HFFc6 (cell line): ENCODE measurements around the gene TTC6. TPM values are rescaled to one million over a fixed set of nuclear protein-coding genes. Genes with fewer than 3 reads are reported as not detected.

ENCODE experiments used
- DNase-seq: peaks from one replicate; pipeline ENCODE4 v3.0.0-alpha.2; 2018
- H3K27ac Mint-ChIP-seq: 2 replicates; pipeline ENCODE4 v1.8.0; 2020; ENCODE audit warnings: mild to moderate bottlenecking, mixed read lengths
- H3K27me3 Mint-ChIP-seq: 2 replicates; pipeline ENCODE4 v1.8.0; 2021; ENCODE audit warnings: mild to moderate bottlenecking, moderate library complexity, mixed read lengths; ENCODE audit not compliant: insufficient read depth
- H3K36me3 Mint-ChIP-seq: 2 replicates; pipeline ENCODE4 v1.8.0; 2021; ENCODE audit warnings: low read depth, mixed read lengths
- H3K4me1 Mint-ChIP-seq: 2 replicates; pipeline ENCODE4 v1.8.0; 2020; ENCODE audit warnings: low read depth, mixed read lengths
- H3K4me3 Mint-ChIP-seq: 2 replicates; pipeline ENCODE4 v1.8.0; 2020; ENCODE audit warnings: mild to moderate bottlenecking, moderate library complexity, mixed read lengths
- H3K9me3 Mint-ChIP-seq: 2 replicates; pipeline ENCODE4 v1.8.0; 2020; ENCODE audit warnings: mild to moderate bottlenecking, mixed read lengths
- total RNA-seq, 6 experiments: library from RNA; stranded (reverse); fragmentation: NEBNext Ultra II Directional; extraction: Animal tissue kit (Norgen Biotek cat#: 25700); gene quantifications; 2 replicates in 1 of 6; 3 replicates in 5 of 6; pipeline ENCODE4 v1.2.3, GENCODE V29; 2021
- TF ChIP-seq, protein P1 (sequence below): fragments of 200-600 bp; sonication (generic); IDR thresholded peaks from 2 replicates; pipeline ENCODE4 v1.5.0; 2021; ENCODE audit warnings: antibody characterized with exemption, mild to moderate bottlenecking

Gene TTC6
- total RNA-seq, 6 experiments from 2014 or later = 0.38 to 1.2 (median 0.62) TPM; not detected in 2

DNA sequence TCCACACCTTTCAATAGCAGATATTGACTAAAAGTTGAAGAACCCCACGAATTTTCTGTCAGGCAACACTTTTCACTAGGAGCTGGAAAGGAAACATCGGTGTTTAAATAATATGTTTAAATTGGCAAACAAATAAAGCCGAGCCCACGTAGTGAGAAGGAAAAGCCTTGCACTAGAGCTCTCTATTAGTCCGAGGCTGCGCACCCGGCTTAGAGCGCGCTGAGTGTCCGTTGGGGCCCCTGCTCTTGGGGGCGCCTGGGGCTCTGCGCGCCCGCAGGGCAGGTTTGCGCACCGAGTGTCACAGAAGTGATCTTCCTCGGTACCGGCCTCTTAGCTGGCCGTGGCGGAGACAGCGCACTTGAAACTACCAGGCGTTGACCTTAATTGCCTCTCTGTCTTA, 6.4 kb downstream of the TTC6 start:
- no peak overlapping the region for H3K27ac Mint-ChIP-seq

GRCh38 chr14:37602605-37603453, 7.4 kb downstream of the TTC6 start:
- TF ChIP-seq, protein P1, sequence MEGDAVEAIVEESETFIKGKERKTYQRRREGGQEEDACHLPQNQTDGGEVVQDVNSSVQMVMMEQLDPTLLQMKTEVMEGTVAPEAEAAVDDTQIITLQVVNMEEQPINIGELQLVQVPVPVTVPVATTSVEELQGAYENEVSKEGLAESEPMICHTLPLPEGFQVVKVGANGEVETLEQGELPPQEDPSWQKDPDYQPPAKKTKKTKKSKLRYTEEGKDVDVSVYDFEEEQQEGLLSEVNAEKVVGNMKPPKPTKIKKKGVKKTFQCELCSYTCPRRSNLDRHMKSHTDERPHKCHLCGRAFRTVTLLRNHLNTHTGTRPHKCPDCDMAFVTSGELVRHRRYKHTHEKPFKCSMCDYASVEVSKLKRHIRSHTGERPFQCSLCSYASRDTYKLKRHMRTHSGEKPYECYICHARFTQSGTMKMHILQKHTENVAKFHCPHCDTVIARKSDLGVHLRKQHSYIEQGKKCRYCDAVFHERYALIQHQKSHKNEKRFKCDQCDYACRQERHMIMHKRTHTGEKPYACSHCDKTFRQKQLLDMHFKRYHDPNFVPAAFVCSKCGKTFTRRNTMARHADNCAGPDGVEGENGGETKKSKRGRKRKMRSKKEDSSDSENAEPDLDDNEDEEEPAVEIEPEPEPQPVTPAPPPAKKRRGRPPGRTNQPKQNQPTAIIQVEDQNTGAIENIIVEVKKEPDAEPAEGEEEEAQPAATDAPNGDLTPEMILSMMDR = no peak
- Mint-ChIP-seq H3K36me3 (peaks cover 4% of the 10 kb centered on the region), H3K4me3 (no peak overlapping the region), H3K9me3 (no peaks in the 10 kb centered on the region), H3K27me3 (peaks cover 72% of the 10 kb centered on the region), H3K4me1 (peaks cover 19% of the 10 kb centered on the region), H3K27ac (no peak overlapping the region)
- DNase-seq = no peak

More for the DNA sequence above, 6.4 kb downstream of the TTC6 start:
- H3K4me1 Mint-ChIP-seq = peaks cover 23% of the 10 kb centered on the region
- H3K36me3 Mint-ChIP-seq = peaks cover 4% of the 10 kb centered on the region
- no peak for DNase-seq
- H3K4me3 Mint-ChIP-seq = no peak overlapping the region
- TF ChIP-seq, protein P1 = no peak
- no peaks in the 10 kb centered on the region for H3K9me3 Mint-ChIP-seq
- peaks cover 82% of the 10 kb centered on the region for H3K27me3 Mint-ChIP-seq

DNA sequence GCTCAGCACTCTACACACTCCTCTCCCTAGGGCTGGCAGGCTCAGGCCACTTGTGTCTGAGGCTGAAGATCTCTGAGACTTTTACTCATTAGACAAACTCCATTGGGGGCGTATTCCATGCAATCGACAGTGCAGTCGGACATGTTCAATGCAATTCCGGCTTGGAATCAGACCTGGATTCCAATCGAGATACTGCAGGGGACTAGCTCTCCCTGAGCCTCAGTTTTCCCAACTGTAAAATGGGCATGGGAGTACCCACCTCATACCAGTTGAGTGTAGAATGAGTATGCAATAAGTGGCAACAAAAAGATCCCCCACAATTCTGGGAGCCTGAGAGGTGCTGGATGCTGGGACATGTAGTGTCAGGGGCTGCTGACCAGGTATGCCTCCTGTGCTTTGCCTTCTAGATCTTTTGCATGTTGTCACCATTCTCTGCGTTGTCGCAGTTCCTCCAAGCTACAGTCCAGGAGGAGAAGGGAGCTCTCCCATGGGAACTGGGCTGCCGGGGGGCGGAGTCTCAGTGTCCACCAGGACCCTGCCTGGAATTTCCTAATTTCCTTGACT, 8.3 kb downstream of the TTC6 start:
- DNase-seq = no peak
- TF ChIP-seq, protein P1 = no peak
- H3K27me3 Mint-ChIP-seq = peaks cover 68% of the 10 kb centered on the region
- H3K4me1 Mint-ChIP-seq = peaks cover 19% of the 10 kb centered on the region
- H3K9me3 Mint-ChIP-seq = no peaks in the 10 kb centered on the region
- H3K36me3 Mint-ChIP-seq = peaks cover 4% of the 10 kb centered on the region
- no peak overlapping the region for H3K27ac Mint-ChIP-seq
- H3K4me3 Mint-ChIP-seq = no peak overlapping the region

GRCh38 chr14:37606678-37607077, 11.2 kb downstream of the TTC6 start:
- Mint-ChIP-seq H3K9me3 (peaks cover 3% of the 10 kb centered on the region), H3K27ac (no peak overlapping the region), H3K36me3 (peaks cover 10% of the 10 kb centered on the region), H3K4me1 (no peaks in the 10 kb centered on the region), H3K4me3 (no peak overlapping the region), H3K27me3 (peaks cover 52% of the 10 kb centered on the region)
- TF ChIP-seq, protein P1 = no peak
- no peak for DNase-seq

- TF ChIP-seq, protein P1 = no peak
- DNase-seq = no peak
- Mint-ChIP-seq H3K27me3 (peaks cover 37% of the 10 kb centered on the region), H3K27ac (no peak overlapping the region), H3K4me3 (no peak overlapping the region), H3K9me3 (peaks cover 16% of the 10 kb centered on the region), H3K36me3 (peaks cover 21% of the 10 kb centered on the region), H3K4me1 (no peaks in the 10 kb centered on the region)
Observed at GRCh38 chr14:37608649-37609048, 13.2 kb downstream of the TTC6 start.
